Mesenchymal stem cell (in vitro differentiated cells and primary cell): ENCODE measurements around the gene QPCT.

Source experiments
- DNase-seq: peaks from one replicate; pipeline ENCODE4 v3.0.0-alpha.2; 2013
- H2AFZ ChIP-seq: one replicate; pipeline ENCODE4 v1.6.1; 2013; ENCODE audit warnings: low read depth, mild to moderate bottlenecking, control low read depth, inconsistent platforms, low read length, moderate library complexity
- H2AK5ac ChIP-seq: 2 replicates; pipeline ENCODE4 v1.6.1; 2013; ENCODE audit warnings: low read length, moderate library complexity, mild to moderate bottlenecking, inconsistent platforms; ENCODE audit not compliant: severe bottlenecking
- H2BK120ac ChIP-seq: one replicate; pipeline ENCODE4 v1.6.1; 2013; ENCODE audit warnings: low read depth, mild to moderate bottlenecking, inconsistent platforms, low read length, moderate library complexity
- H2BK12ac ChIP-seq, 2 experiments: one replicate each; pipeline ENCODE4 v1.6.1; 2013; ENCODE audit warnings: inconsistent platforms in 2 of 2, low read length in 2 of 2, mild to moderate bottlenecking in 2 of 2, moderate library complexity in 2 of 2, control low read depth in 1 of 2
- H2BK15ac ChIP-seq: one replicate; pipeline ENCODE4 v1.6.1; 2013; ENCODE audit warnings: mild to moderate bottlenecking, low read depth, inconsistent platforms; ENCODE audit not compliant: poor library complexity, severe bottlenecking
- H2BK5ac ChIP-seq: 2 replicates; pipeline ENCODE4 v1.6.1; 2013; ENCODE audit warnings: low read depth, mild to moderate bottlenecking, low read length, control low read depth, inconsistent platforms; ENCODE audit not compliant: poor library complexity, severe bottlenecking
- H3K14ac ChIP-seq, 2 experiments: one replicate each; pipeline ENCODE4 v1.6.1; 2013; ENCODE audit warnings: inconsistent platforms in 2 of 2, low read length in 2 of 2, control low read depth in 1 of 2, mild to moderate bottlenecking in 1 of 2, moderate library complexity in 1 of 2
- H3K18ac ChIP-seq, 2 experiments: one replicate each; pipeline ENCODE4 v1.6.1; 2013; ENCODE audit warnings: inconsistent platforms in 2 of 2, low read length in 2 of 2, control low read depth in 1 of 2, low read depth in 1 of 2, mild to moderate bottlenecking in 1 of 2
- H3K23ac ChIP-seq, 2 experiments: one replicate each; pipeline ENCODE4 v1.6.1; 2013; ENCODE audit warnings: inconsistent platforms in 2 of 2, low read length in 2 of 2, mild to moderate bottlenecking in 2 of 2, moderate library complexity in 2 of 2, control low read depth in 1 of 2
- H3K27ac ChIP-seq: 2 replicates; pipeline ENCODE4 v1.5.1; 2013; ENCODE audit warnings: mild to moderate bottlenecking, moderate library complexity, low read length, control low read depth, inconsistent platforms; ENCODE audit not compliant: poor library complexity, severe bottlenecking
- H3K27me3 ChIP-seq, 2 experiments: 2 replicates each; pipeline versions ENCODE4 v1.6.1 to v1.7.0; 2013; ENCODE audit warnings: low read length in 2 of 2, mild to moderate bottlenecking in 2 of 2, moderate library complexity in 2 of 2, control low read depth in 1 of 2, inconsistent platforms in 1 of 2; ENCODE audit not compliant: control insufficient read depth in 1 of 2, insufficient read depth in 1 of 2
- H3K36me3 ChIP-seq, 2 experiments: 2 replicates each; pipeline versions ENCODE4 v1.6.1 to v1.7.0; 2013; ENCODE audit warnings: low read length in 2 of 2, control low read depth in 1 of 2, inconsistent platforms in 1 of 2, low read depth in 1 of 2, mild to moderate bottlenecking in 1 of 2; ENCODE audit not compliant: insufficient read depth in 2 of 2, control insufficient read depth in 1 of 2
- H3K4ac ChIP-seq, 2 experiments: one replicate each; pipeline ENCODE4 v1.6.1; 2013; ENCODE audit warnings: inconsistent platforms in 2 of 2, low read length in 2 of 2, mild to moderate bottlenecking in 2 of 2, moderate library complexity in 2 of 2, control low read depth in 1 of 2, low read depth in 1 of 2
- H3K4me1 ChIP-seq: 2 replicates; pipeline ENCODE4 v1.6.1; 2013; ENCODE audit warnings: low read depth, low read length, control low read depth; ENCODE audit not compliant: control insufficient read depth, insufficient read depth
- H3K4me2 ChIP-seq: 2 replicates; pipeline ENCODE4 v1.6.1; 2013; ENCODE audit warnings: low read length, mild to moderate bottlenecking, inconsistent platforms; ENCODE audit not compliant: poor library complexity, severe bottlenecking
- H3K4me3 ChIP-seq, 2 experiments: 2 replicates each; pipeline versions ENCODE4 v1.5.1 to v1.7.0; 2013; ENCODE audit warnings: low read length in 2 of 2, mild to moderate bottlenecking in 2 of 2, control low read depth in 1 of 2, low read depth in 1 of 2; ENCODE audit not compliant: insufficient read depth in 1 of 2
- H3K79me1 ChIP-seq: replicated peaks from 2 replicates; pipeline ENCODE4 v1.6.1; 2013; ENCODE audit warnings: mild to moderate bottlenecking, control low read depth, low read length, inconsistent platforms; ENCODE audit not compliant: poor library complexity, severe bottlenecking
- H3K9ac ChIP-seq: 2 replicates; pipeline ENCODE4 v1.7.0; 2013; ENCODE audit warnings: mild to moderate bottlenecking, low read length, moderate library complexity
- H3K9me3 ChIP-seq: 2 replicates; pipeline ENCODE4 v1.7.0; 2013; ENCODE audit warnings: mild to moderate bottlenecking, low read length; ENCODE audit not compliant: control insufficient read depth
- H4K8ac ChIP-seq: one replicate; pipeline ENCODE4 v1.6.1; 2013; ENCODE audit warnings: inconsistent platforms, mild to moderate bottlenecking, low read length, moderate library complexity
- H4K91ac ChIP-seq: one replicate; pipeline ENCODE4 v1.6.1; 2013; ENCODE audit warnings: mild to moderate bottlenecking, low read length, inconsistent platforms
- WGBS: methylation state at CpG from one replicate; pipeline ENCODE4 v1.1.7; 2013; ENCODE audit warnings: mixed read lengths; 5-methylcytosine and 5-hydroxymethylcytosine counted together

Gene QPCT

DNA sequence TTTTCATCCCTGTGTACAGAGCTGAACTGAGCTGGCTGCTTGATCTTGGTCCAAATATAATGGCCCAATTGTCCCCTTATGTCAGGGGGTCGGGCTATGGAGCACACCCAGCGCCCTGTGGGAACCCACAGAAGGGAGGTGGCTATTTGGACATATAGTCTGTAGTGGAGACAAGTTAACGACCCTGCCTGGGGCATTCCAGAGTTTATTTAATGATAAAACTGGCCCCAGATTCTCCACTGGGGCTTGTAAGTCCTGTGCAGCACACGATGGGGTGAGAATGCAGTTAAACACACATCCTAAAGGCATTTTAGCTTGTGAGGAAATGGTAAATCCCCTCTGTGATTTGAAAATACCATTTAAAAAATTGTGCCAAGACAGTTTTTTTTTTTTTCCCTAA, 72.9 kb downstream of the QPCT start:
- DNase-seq: peak; percentile 13
- no peak overlapping the region for H2BK12ac ChIP-seq
- H3K4me3 ChIP-seq: no peak overlapping the region
- H3K9me3 ChIP-seq: no peaks in the 10 kb centered on the region
- peak overlapping the region; percentile 1 for H3K9ac ChIP-seq
- no peaks in the 10 kb centered on the region for H3K36me3 ChIP-seq
- H3K23ac ChIP-seq: no peak overlapping the region
- H3K27me3 ChIP-seq: no peaks in the 10 kb centered on the region
- no peak overlapping the region for H3K4me2 ChIP-seq
- H2AFZ ChIP-seq: no peak overlapping the region
- no peak overlapping the region for H3K4ac ChIP-seq
- 72% methylated on average over 4 of the region's 4 CpGs for WGBS
- no peaks in the 10 kb centered on the region for H3K4me1 ChIP-seq
- no peak overlapping the region for H4K91ac ChIP-seq
- H2BK5ac ChIP-seq: no peak overlapping the region
- peak overlapping the region; percentile 20 for H4K8ac ChIP-seq
- no peak overlapping the region for H3K27ac ChIP-seq
- no peak overlapping the region for H2BK120ac ChIP-seq
- H3K18ac ChIP-seq: peak overlapping the region; percentile 16 to 61
- no peak overlapping the region for H3K14ac ChIP-seq
- no peaks in the 10 kb centered on the region for H3K79me1 ChIP-seq
- no peak overlapping the region for H2AK5ac ChIP-seq
- no peak overlapping the region for H2BK15ac ChIP-seq

GRCh38 chr2:37418956-37419355, 74.5 kb downstream of the QPCT start:
- Histone ChIP-seq H3K9me3 (no peaks in the 10 kb centered on the region), H2AK5ac (no peak overlapping the region), H2BK120ac (no peak overlapping the region), H2AFZ (no peak overlapping the region), H3K79me1 (no peaks in the 10 kb centered on the region), H3K4me2 (no peak overlapping the region), H3K23ac (no peak overlapping the region), H2BK15ac (no peak overlapping the region), H3K18ac (no peak overlapping the region), H2BK5ac (no peak overlapping the region), H3K4me1 (no peaks in the 10 kb centered on the region), H3K36me3 (no peaks in the 10 kb centered on the region), H3K27ac (no peak overlapping the region), H4K8ac (no peak overlapping the region), H2BK12ac (no peak overlapping the region), H3K4me3 (no peak overlapping the region), H3K27me3 (no peaks in the 10 kb centered on the region), H3K9ac (no peak overlapping the region), H4K91ac (no peak overlapping the region), H3K14ac (no peak overlapping the region), H3K4ac (no peak overlapping the region)
- DNase-seq: peak; percentile 68
- 57% methylated on average over 5 of the region's 6 CpGs for WGBS

DNA sequence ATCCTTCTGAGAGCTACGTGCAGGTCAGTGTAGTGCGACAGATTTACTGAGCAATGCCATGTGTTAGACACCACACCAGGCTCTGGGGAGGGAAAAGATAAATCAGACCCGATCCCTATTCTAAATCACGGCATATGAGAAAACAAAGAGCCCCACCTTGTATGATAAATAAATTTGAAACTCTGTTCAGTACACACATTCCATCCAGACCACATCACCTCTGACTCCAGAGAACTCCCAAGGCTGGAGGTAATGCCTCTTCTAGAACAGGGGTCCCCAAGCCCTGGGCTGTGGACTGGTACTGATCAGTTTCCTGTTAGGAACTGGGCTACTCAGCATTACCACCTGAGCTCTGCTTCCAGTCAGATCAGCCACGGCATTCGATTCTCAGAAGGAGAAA, 77.3 kb downstream of the QPCT start:
- no peak overlapping the region for H4K8ac ChIP-seq
- 75% methylated on average over 6 of the region's 6 CpGs for WGBS
- no peak overlapping the region for H2AFZ ChIP-seq
- H3K4me1 ChIP-seq: no peaks in the 10 kb centered on the region
- no peaks in the 10 kb centered on the region for H3K27me3 ChIP-seq
- no peak overlapping the region for H3K23ac ChIP-seq
- DNase-seq: no peak
- H2BK5ac ChIP-seq: no peak overlapping the region
- H3K4me3 ChIP-seq: no peak overlapping the region
- H3K18ac ChIP-seq: no peak overlapping the region
- no peak overlapping the region for H3K9ac ChIP-seq
- no peak overlapping the region for H3K14ac ChIP-seq
- no peak overlapping the region for H2BK120ac ChIP-seq
- H2BK15ac ChIP-seq: no peak overlapping the region
- H3K4me2 ChIP-seq: no peak overlapping the region
- H3K9me3 ChIP-seq: no peaks in the 10 kb centered on the region
- H2BK12ac ChIP-seq: peak overlapping the region in 1 of 2 experiments; percentile 56
- no peak overlapping the region for H3K27ac ChIP-seq
- no peak overlapping the region for H4K91ac ChIP-seq
- H3K36me3 ChIP-seq: no peaks in the 10 kb centered on the region
- H3K4ac ChIP-seq: no peak overlapping the region
- H2AK5ac ChIP-seq: no peak overlapping the region
- H3K79me1 ChIP-seq: no peaks in the 10 kb centered on the region

- no peak overlapping the region for H3K9ac ChIP-seq
Observed at GRCh38 chr2:37422816-37423215, 78.4 kb downstream of the QPCT start.

More at GRCh38 chr2:37422816-37423215, 78.4 kb downstream of the QPCT start:
- no peak for DNase-seq
- no peak overlapping the region for H2BK120ac ChIP-seq
- no peaks in the 10 kb centered on the region for H3K79me1 ChIP-seq
- H3K4me3 ChIP-seq: no peak overlapping the region
- H3K27me3 ChIP-seq: no peaks in the 10 kb centered on the region
- peak overlapping the region in 1 of 2 experiments; percentile 5 for H3K18ac ChIP-seq
- H2AFZ ChIP-seq: no peak overlapping the region
- no peak overlapping the region for H2BK12ac ChIP-seq
- no peak overlapping the region for H3K27ac ChIP-seq
- no peak overlapping the region for H3K14ac ChIP-seq
- H3K9me3 ChIP-seq: no peaks in the 10 kb centered on the region
- H2AK5ac ChIP-seq: no peak overlapping the region
- H4K91ac ChIP-seq: no peak overlapping the region
- no peak overlapping the region for H4K8ac ChIP-seq
- no peak overlapping the region for H2BK5ac ChIP-seq
- 97% methylated on average over 4 of the region's 4 CpGs for WGBS
- H3K4ac ChIP-seq: no peak overlapping the region
- H2BK15ac ChIP-seq: peak overlapping the region; percentile 6
- H3K4me2 ChIP-seq: no peak overlapping the region
- no peak overlapping the region for H3K23ac ChIP-seq
- no peaks in the 10 kb centered on the region for H3K4me1 ChIP-seq
- no peaks in the 10 kb centered on the region for H3K36me3 ChIP-seq
